Measurements from ENCODE around the gene SLX4IP. TPM values are rescaled to one million over a fixed set of nuclear protein-coding genes. Genes with fewer than 3 reads are reported as not detected.
A peak's percentile ranks its signal among the peaks of the same experiment; 100 is the strongest.

The SLX4IP gene
- total RNA-seq, 1 donor from 2014 or later, result 2.6 TPM

DNA sequence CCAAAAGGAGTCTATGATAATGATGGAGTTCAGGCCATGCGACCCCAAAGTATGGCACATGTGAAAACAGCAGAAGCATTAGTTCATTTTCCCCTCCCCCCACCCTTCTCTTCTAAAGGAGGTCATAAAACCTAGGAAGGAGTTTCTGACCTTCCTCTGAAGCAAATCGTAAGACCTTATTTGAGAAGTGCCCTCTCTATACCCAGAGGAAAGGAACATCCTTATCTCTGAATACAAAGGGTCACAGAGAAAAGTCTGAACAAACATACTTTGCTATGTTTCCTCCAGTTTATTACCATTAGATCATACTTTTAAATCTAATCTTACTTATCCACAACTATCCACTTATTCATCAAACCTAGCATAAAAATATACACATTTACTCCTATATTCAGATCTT lies 48.6 kb downstream of the SLX4IP start:
- no peak for DNase-seq (ENCODE audit: low read depth)
- no peak for TF ChIP-seq CTCF (conservative IDR thresholded peaks at IDR 0.05; ENCODE audit: low read depth, low read length)
- H3K4me3 ChIP-seq (ENCODE audit: low read depth, low read length), result no peak overlapping the region

DNA sequence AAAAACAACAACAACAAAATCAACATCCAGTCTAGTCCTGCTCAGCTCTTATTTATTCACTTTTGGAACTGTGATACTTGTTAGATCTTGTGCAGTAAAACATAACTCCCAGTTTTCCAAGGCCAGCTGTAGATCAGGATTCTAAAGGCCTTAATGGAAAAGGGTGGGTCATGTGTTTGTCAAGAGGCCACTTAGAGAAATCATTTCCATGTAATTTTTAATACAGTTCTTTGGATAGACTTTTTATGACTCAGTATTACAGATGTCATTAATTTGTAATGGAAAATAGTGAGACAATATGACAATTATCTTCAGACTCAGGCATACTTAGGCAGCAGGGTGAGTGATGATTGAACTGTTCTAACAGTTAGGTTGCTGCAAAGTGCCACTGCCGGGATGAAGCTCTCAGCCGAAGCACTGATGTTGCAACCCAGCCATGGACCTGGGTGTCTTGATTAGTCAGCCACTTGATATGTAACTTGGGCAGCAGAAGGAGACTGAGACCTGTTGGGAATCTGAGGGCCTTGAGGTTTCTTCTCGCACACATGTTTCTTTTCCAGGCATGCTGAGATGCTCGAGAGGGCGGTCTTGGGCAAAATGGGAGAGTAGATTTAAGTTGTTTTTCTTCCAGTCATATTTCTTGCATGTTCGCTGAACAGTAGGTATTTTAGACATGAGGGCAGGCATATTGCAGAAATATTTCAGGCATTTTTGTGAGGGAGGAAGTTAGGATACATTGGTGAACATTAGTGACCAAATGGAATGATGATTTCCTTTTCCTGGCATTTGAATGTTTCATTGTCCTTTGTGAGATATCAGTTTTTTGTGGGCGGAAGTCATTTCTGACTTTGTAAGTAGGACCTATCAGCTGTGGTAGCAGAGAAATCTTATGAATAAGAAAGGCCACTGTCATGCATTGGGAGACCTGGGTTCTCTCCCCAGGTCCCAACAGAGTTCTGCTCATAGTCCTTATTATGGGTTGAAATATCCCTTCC lies 52.3 kb downstream of the SLX4IP start:
- no peak for TF ChIP-seq CTCF (conservative IDR thresholded peaks at IDR 0.05; ENCODE audit: low read depth, low read length)
- no peak for DNase-seq (ENCODE audit: low read depth)
- no peak overlapping the region for H3K4me3 ChIP-seq (ENCODE audit: low read depth, low read length)

DNA sequence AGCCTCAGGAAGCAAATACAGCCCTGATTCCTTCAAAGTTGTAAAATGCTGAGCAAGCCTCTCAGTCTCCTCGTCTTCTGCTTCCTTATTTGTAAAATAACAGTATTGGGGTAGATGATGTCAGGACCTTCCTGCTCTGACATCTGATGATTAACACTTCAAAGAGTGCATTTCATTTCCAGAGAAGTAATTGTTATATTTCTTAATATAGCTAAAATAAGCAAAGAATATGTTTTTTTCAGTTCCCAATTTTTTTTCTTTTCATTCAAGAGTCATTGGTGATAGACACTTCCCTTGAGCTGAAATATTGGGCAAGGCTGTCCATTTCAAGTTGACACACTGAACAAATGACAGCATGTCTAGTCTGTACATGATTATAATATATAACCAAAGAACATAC lies 53.4 kb downstream of the SLX4IP start:
- DNase-seq (ENCODE audit: low read depth), result no peak
- no peak for TF ChIP-seq CTCF (conservative IDR thresholded peaks at IDR 0.05; ENCODE audit: low read depth, low read length)
- no peak overlapping the region for H3K4me3 ChIP-seq (ENCODE audit: low read depth, low read length)

GRCh38 chr20:10489853-10490252 lies 54.7 kb downstream of the SLX4IP start:
- H3K4me3 ChIP-seq (ENCODE audit: low read depth, low read length), result no peak overlapping the region
- TF ChIP-seq CTCF (conservative IDR thresholded peaks at IDR 0.05; ENCODE audit: low read depth, low read length), result no peak
- no peak for DNase-seq (ENCODE audit: low read depth)

GRCh38 chr20:10490257-10490656 lies 55.2 kb downstream of the SLX4IP start:
- no peak overlapping the region for H3K4me3 ChIP-seq (ENCODE audit: low read depth, low read length)
- DNase-seq (ENCODE audit: low read depth), result no peak
- no peak for TF ChIP-seq CTCF (conservative IDR thresholded peaks at IDR 0.05; ENCODE audit: low read depth, low read length)

DNA sequence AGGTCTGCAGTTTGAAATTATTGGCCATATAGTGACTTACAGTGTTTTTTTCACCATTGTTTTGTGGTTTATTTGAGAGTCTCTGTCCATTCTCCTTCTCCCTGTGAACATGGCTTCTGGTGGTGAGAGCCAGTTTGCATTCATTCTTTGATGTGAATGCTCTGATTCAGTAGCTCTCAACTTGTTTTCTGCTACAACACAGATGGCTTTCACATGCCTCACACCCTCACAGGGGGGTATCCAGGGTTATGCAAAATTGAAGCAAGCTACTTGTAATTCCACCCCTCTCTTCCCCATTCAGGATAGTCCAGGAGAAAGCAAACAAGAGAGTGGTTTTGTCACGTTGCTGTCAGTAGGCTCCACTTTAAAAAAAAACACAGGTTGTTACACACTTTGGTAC lies 55.6 kb downstream of the SLX4IP start:
- no peak overlapping the region for H3K4me3 ChIP-seq (ENCODE audit: low read depth, low read length)
- DNase-seq (ENCODE audit: low read depth), result peak; percentile 29
- no peak for TF ChIP-seq CTCF (conservative IDR thresholded peaks at IDR 0.05; ENCODE audit: low read depth, low read length)

DNA sequence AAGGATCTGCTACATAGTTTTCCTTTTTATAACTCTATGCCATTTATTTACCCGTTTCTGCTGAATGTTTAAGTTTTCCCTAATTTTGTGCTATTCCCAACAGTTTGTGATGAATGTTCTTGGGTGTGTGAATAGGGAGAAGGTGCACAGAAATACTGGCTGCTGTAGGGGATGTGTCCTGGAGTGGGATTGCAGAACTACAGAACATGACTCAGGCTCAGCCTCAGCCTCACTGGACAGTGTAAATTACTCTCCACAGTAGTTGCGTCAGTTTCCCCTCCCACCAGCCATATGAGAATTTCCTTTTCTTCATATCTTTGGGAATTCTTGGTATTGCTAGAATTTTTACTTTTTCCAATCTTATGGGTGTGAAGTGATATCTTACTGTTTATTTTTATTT lies 57.0 kb downstream of the SLX4IP start:
- no peak for DNase-seq (ENCODE audit: low read depth)
- no peak overlapping the region for H3K4me3 ChIP-seq (ENCODE audit: low read depth, low read length)
- TF ChIP-seq CTCF (conservative IDR thresholded peaks at IDR 0.05; ENCODE audit: low read depth, low read length), result no peak
